Esophagus muscularis mucosa (tissue), 4 donors: Measurements from ENCODE around the gene PLIN1. TPM values are rescaled to one million over a fixed set of nuclear protein-coding genes. Genes with fewer than 3 reads are reported as not detected.

ENCODE experiments used
- DNase-seq: peaks from one replicate; pipeline ENCODE4 v3.0.0-alpha.2; 2017; ENCODE audit errors: extremely low spot score
- H3K27ac ChIP-seq, 4 donors: fragments of 200-600 bp; sonication (generic); replicated peaks in 1 of 4; 1 replicate in 3 of 4; 2 replicates in 1 of 4; pipeline ENCODE4 v1.5.1; 2016 to 2019; ENCODE audit warnings: mild to moderate bottlenecking in 1 of 4
- H3K27me3 ChIP-seq, 4 donors: fragments of 200-600 bp; sonication (generic); one replicate each; pipeline versions ENCODE4 v1.5.1 to v1.6.0; 2016 to 2019
- H3K36me3 ChIP-seq, 4 donors: fragments of 200-600 bp; sonication (generic); one replicate each; pipeline ENCODE4 v1.5.1; 2016 to 2019
- H3K4me1 ChIP-seq, 4 donors: fragments of 200-600 bp; sonication (generic); one replicate each; pipeline ENCODE4 v1.5.1; 2016 to 2019
- H3K4me3 ChIP-seq, 4 donors: fragments of 200-600 bp; sonication (generic); 1 replicate in 2 of 4; 2 replicates in 2 of 4; pipeline ENCODE4 v1.5.1; 2016 to 2019; ENCODE audit warnings: mild to moderate bottlenecking in 4 of 4, moderate library complexity in 1 of 4
- H3K9me3 ChIP-seq, 4 donors: fragments of 200-600 bp; sonication (generic); 1 replicate in 3 of 4; 2 replicates in 1 of 4; pipeline ENCODE4 v1.5.1; 2016 to 2019
- EP300 ChIP-seq: sonication (generic); formaldehyde crosslinking; IDR thresholded peaks from one replicate; pipeline ENCODE4 v1.6.1; 2017; ENCODE audit warnings: antibody characterized with exemption
- POLR2A ChIP-seq: fragments of 450-650 bp; IDR thresholded peaks from one replicate; pipeline ENCODE4 v1.6.1; 2017; ENCODE audit warnings: antibody characterized with exemption, moderate library complexity, mild to moderate bottlenecking, low read depth
- POLR2AphosphoS5 ChIP-seq, 2 donors: sonication (generic); formaldehyde crosslinking; IDR thresholded peaks; one replicate each; pipeline ENCODE4 v1.6.1; 2017; ENCODE audit warnings: antibody characterized with exemption in 2 of 2
- WGBS: methylation state at CpG from one replicate; pipeline ENCODE4 v1.1.5; 2018; 5-methylcytosine and 5-hydroxymethylcytosine counted together
- intact Hi-C: fragments of 100-400 bp; cut with DNase I; formaldehyde crosslinking; loops from one replicate; pipeline ENCODE4 v1.15.1; 2023
- small RNA-seq, 3 donors: library from RNA; depleted of rRNA; stranded (forward); fragments of <200 nt; gene quantifications; one replicate each; pipeline ENCODE3, GENCODE V24; 2016
- total RNA-seq, 4 donors: library from RNA; depleted of rRNA; stranded (reverse); fragments of >200 nt; gene quantifications; one replicate each; pipeline versions ENCODE4 v1.1.0 to v1.2.1, GENCODE V29; 2016
- TF ChIP-seq, protein P1 (sequence below), 3 experiments: fragments of 200-600 bp in 2 of 3; fragments of 450-650 bp in 1 of 3; sonication (generic) in 2 of 3; IDR thresholded peaks; one replicate each; pipeline ENCODE4 v1.5.1; 2017 to 2019; ENCODE audit warnings: antibody characterized with exemption in 3 of 3, mild to moderate bottlenecking in 2 of 3, moderate library complexity in 1 of 3

The PLIN1 gene
- total RNA-seq, 4 donors from 2014 or later, result 0.99 to 5.8 (median 2.8) TPM

DNA sequence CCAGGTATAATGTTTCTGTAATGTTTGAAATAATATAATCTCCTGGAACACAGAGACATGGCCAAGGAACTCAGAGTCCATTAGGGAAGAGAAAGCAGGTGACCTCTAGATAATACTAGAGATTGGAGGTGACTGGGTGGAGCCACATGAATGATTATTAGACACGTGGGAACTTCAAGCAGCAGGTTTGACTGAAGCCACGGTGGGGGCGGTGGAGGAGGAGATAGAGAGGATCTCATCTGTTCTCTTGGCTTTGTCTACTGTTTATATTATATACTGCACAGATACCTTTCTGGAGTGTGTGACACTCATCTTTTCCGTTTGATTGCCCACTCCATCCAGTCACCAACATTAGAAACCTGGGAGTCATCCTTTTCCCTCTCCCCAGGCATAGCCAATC is 57.6 kb downstream of the PLIN1 start:
- intact Hi-C loops, result no loop called here
- Histone ChIP-seq H3K27me3 (no peaks in the 10 kb centered on the region), H3K36me3 (peaks cover 2 to 18% (median 10%) of the 10 kb centered on the region in 4 donors), H3K27ac (no peak overlapping the region), H3K4me3 (no peak overlapping the region), H3K4me1 (peaks cover 0 to 6% (median 0%) of the 10 kb centered on the region in 4 donors), H3K9me3 (no peaks in the 10 kb centered on the region)
- no peak for TF ChIP-seq POLR2A
- TF ChIP-seq, protein P1, sequence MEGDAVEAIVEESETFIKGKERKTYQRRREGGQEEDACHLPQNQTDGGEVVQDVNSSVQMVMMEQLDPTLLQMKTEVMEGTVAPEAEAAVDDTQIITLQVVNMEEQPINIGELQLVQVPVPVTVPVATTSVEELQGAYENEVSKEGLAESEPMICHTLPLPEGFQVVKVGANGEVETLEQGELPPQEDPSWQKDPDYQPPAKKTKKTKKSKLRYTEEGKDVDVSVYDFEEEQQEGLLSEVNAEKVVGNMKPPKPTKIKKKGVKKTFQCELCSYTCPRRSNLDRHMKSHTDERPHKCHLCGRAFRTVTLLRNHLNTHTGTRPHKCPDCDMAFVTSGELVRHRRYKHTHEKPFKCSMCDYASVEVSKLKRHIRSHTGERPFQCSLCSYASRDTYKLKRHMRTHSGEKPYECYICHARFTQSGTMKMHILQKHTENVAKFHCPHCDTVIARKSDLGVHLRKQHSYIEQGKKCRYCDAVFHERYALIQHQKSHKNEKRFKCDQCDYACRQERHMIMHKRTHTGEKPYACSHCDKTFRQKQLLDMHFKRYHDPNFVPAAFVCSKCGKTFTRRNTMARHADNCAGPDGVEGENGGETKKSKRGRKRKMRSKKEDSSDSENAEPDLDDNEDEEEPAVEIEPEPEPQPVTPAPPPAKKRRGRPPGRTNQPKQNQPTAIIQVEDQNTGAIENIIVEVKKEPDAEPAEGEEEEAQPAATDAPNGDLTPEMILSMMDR (IDR thresholded peaks at IDR 0.05), result no peak
- TF ChIP-seq POLR2AphosphoS5 (IDR thresholded peaks at IDR 0.05), result no peak
- TF ChIP-seq EP300, result no peak
- 55% methylated on average over 4 of the region's 4 CpGs for WGBS
- no peak for DNase-seq

DNA sequence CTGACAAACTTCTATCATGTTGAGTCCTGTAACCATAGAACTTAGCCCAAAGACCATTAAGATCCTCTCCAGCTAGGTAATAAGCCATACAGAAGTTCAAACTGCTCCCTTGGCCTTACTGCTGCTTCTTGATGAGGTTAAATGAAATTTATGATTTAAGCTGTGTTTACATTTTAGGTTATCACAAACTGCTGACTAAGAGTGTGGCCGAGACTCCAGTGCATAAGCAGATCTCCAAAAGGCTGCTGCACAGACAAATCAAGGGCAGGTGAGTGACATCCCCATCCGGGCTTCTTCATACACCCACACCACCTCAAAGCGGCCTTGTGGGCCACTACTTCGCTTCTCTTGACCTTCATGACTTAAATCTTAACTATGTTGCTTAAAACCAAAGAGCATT is 62.9 kb downstream of the PLIN1 start:
- WGBS, result 100% methylated on average over 4 of the region's 4 CpGs
- intact Hi-C loops, result no loop called here
- no peak for DNase-seq
- Histone ChIP-seq H3K9me3 (peaks cover 0 to 10% (median 0%) of the 10 kb centered on the region in 4 donors), H3K4me3 (no peak overlapping the region), H3K27ac (no peak overlapping the region), H3K4me1 (no peaks in the 10 kb centered on the region), H3K36me3 (no peaks in the 10 kb centered on the region), H3K27me3 (peaks cover 0 to 4% (median 0%) of the 10 kb centered on the region in 4 donors)
- TF ChIP-seq POLR2AphosphoS5 (IDR thresholded peaks at IDR 0.05) (no peak), EP300 (no peak), POLR2A (no peak)
- TF ChIP-seq, protein P1 (IDR thresholded peaks at IDR 0.05), result no peak

DNA sequence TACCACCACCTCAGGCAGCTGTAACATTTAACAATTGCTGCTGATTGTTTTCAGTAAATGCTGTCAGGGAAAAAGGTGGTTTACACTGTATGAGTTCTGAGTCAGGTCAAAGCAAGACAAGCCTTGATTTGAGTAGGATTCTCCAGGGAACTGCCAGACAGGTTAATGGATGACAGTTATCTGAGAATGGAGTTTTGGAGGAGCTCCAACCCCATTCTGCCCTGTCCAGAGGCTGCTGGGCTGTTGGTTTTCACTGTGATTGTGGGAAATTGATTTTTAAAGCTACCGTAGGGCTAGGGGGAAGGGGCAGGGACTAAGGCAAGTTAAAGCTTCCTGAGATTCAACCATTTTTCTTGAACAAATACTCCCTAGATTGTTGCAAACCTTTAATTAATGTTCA is 64.0 kb downstream of the PLIN1 start:
- peaks cover 0 to 4% (median 0%) of the 10 kb centered on the region in 4 donors for H3K27me3 ChIP-seq
- WGBS, result 79% methylated on average over 1 of the region's 1 CpG

More for the DNA sequence above, 64.0 kb downstream of the PLIN1 start:
- Histone ChIP-seq H3K4me1 (no peaks in the 10 kb centered on the region), H3K9me3 (peaks cover 0 to 10% (median 0%) of the 10 kb centered on the region in 4 donors), H3K36me3 (no peaks in the 10 kb centered on the region), H3K4me3 (no peak overlapping the region), H3K27ac (no peak overlapping the region)
- TF ChIP-seq POLR2A (no peak), EP300 (no peak), POLR2AphosphoS5 (IDR thresholded peaks at IDR 0.05) (no peak)
- TF ChIP-seq, protein P1 (IDR thresholded peaks at IDR 0.05), result no peak
- intact Hi-C loops, result no loop called here
- no peak for DNase-seq

Small RNAs within 50 kb of the gene (small RNA-seq; reads per million reads assigned to genes)
- 0 reads per million in 3 donors for gene RNU6-132P

Other genes with a start within 250 kb of the PLIN1 start
- 1 to 10 TPM in 1 of 4 donors, not detected in 3; 1.2 TPM for gene RHCG, start 182.8 kb downstream of the PLIN1 start, total RNA-seq
- under 1 TPM in 3 of 4 donors, not detected in 1; under 0.01 to 0.29 (median 0.06) TPM for gene TICRR, start 103.9 kb downstream of the PLIN1 start, total RNA-seq
- 10 to 100 TPM; 10.8 to 23.6 (median 18.9) TPM for gene KIF7, start 23.9 kb downstream of the PLIN1 start, total RNA-seq
- gene PEX11A, start 11.4 kb upstream of the PLIN1 start, total RNA-seq, result 10 to 100 TPM; 10.8 to 20.2 (median 15.4) TPM
- under 1 TPM in 3 of 4 donors, not detected in 1; 0.13 to 0.42 (median 0.17) TPM for gene WDR93, start 11.4 kb upstream of the PLIN1 start, total RNA-seq
- 1 to 10 TPM in 2 of 4 donors, under 1 TPM in 2; 0.50 to 2.8 (median 1.7) TPM for gene MESP1, start 71.9 kb upstream of the PLIN1 start, total RNA-seq
- gene MESP2, start 97.0 kb upstream of the PLIN1 start, total RNA-seq, result not detected
- 10 to 100 TPM in 2 of 4 donors, 1 to 10 TPM in 2; 7.5 to 22.0 (median 14.4) TPM for gene ANPEP, start 135.5 kb upstream of the PLIN1 start, total RNA-seq
- gene AP3S2, start 214.6 kb upstream of the PLIN1 start, total RNA-seq, result 10 to 100 TPM; 26.8 to 43.2 (median 37.3) TPM
- gene ARPIN, start 233.6 kb upstream of the PLIN1 start, total RNA-seq, result 10 to 100 TPM; 19.9 to 26.6 (median 25.4) TPM